Measurements from ENCODE around the gene ITPK1. TPM values are rescaled to one million over a fixed set of nuclear protein-coding genes. Genes with fewer than 3 reads are reported as not detected.
A peak's percentile ranks its signal among the peaks of the same experiment; 100 is the strongest.
"Not testable (repeated sequence)": the region's sequence is repeated elsewhere in the genome, so short reads cannot be mapped to it uniquely, and the experiment has no call there.

Gene ITPK1
- polyA plus RNA-seq, 12 donors: 12.7 to 49.1 (median 17.5) TPM; not detected in 1

- DNase-seq: no peak
Observed at GRCh38 chr14:93132472-93133065, 16.8 kb upstream of the ITPK1 start.

GRCh38 chr14:93131257-93131820, 15.6 kb upstream of the ITPK1 start:
- DNase-seq: not testable (repeated sequence)

GRCh38 chr14:93128725-93129459, 13.2 kb upstream of the ITPK1 start:
- DNase-seq: no peak

- DNase-seq: no peak
Observed at GRCh38 chr14:93126111-93126510, 10.4 kb upstream of the ITPK1 start.

- no peak for DNase-seq
Observed at GRCh38 chr14:93122826-93123225, 7.1 kb upstream of the ITPK1 start.

- DNase-seq: no peak
Observed at GRCh38 chr14:93121030-93121834, 5.5 kb upstream of the ITPK1 start.

- DNase-seq: no peak
Observed at GRCh38 chr14:93120517-93120916, 4.8 kb upstream of the ITPK1 start.

- DNase-seq: no peak
Observed at GRCh38 chr14:93116676-93117200, 1.0 kb upstream of the ITPK1 start.

GRCh38 chr14:93115069-93115820, 480 bp downstream of the ITPK1 start:
- peak; percentile 76 for DNase-seq

GRCh38 chr14:93114713-93115068, 1.0 kb downstream of the ITPK1 start:
- no peak for DNase-seq

GRCh38 chr14:93114068-93114710, 1.5 kb downstream of the ITPK1 start:
- DNase-seq: no peak

GRCh38 chr14:93113678-93114067, 2.1 kb downstream of the ITPK1 start:
- no peak for DNase-seq

- DNase-seq: peak; percentile 72
Observed at GRCh38 chr14:93112891-93113677, 2.6 kb downstream of the ITPK1 start.

- DNase-seq: not testable (repeated sequence)
Observed at GRCh38 chr14:93111541-93111940, 4.2 kb downstream of the ITPK1 start.

- no peak for DNase-seq
Observed at GRCh38 chr14:93110856-93111419, 4.8 kb downstream of the ITPK1 start.

- no peak for DNase-seq
Observed at GRCh38 chr14:93109572-93110481, 5.9 kb downstream of the ITPK1 start.

GRCh38 chr14:93108105-93108504, 7.6 kb downstream of the ITPK1 start:
- DNase-seq: no peak

GRCh38 chr14:93107453-93107852, 8.3 kb downstream of the ITPK1 start:
- DNase-seq: no peak
